GM19438 (cell line): ENCODE results near the gene KIAA1755.
A peak's percentile ranks its signal among the peaks of the same experiment; 100 is the strongest.

Experiments
- ATAC-seq: cut with Tn5 transposase; IDR thresholded peaks from one replicate; pipeline ENCODE4 v1.9.1; 2021; ENCODE audit warnings: low read depth; ENCODE audit not compliant: unreplicated experiment

KIAA1755 gene

DNA sequence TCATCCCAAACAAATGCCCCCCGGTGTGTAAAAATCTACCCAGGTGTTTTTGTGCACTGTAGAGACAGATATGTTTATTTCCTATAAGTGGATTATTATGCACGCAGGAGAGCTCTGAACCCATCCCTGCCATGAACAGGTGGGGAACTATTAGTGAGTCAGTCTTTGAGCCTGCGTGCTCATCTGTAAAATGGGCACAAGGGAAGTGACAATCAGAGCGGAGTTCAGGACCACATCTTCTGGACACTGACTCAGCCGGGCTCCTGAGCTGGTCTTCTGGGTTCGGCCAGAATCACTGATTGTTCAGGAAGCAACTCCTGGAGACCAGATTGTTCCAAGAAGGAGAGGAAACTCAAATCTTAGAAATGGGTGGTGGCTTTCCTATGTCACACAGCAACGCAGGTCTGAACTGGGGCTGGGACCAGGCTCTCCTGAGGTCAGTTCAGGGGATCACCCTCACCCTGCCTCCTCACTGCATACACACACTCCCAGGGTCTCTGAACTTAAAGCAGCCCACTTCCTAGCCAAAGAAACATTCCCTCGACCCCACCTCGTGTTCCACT, 68.1 kb downstream of the KIAA1755 start:
- ATAC-seq, result no peak

DNA sequence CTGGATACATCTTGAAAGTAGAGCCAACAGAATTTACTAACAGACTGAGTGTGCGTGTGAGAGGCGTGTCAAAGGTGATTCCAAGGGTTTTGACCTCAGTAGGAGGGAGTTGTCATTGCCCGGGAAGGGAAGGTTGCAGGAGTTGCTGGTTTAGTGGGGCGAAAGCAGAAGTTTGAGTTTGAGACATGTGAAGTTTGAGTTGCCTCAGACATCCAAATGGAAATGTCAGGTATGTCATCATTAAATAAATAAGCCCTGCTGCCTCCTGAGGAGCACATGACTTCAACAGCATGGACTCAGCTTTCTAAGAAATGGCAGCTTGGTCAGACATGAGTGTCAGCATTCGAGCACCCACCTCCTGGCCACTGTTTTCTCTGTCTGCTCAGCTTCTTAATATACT, 68.9 kb downstream of the KIAA1755 start:
- ATAC-seq, result no peak

DNA sequence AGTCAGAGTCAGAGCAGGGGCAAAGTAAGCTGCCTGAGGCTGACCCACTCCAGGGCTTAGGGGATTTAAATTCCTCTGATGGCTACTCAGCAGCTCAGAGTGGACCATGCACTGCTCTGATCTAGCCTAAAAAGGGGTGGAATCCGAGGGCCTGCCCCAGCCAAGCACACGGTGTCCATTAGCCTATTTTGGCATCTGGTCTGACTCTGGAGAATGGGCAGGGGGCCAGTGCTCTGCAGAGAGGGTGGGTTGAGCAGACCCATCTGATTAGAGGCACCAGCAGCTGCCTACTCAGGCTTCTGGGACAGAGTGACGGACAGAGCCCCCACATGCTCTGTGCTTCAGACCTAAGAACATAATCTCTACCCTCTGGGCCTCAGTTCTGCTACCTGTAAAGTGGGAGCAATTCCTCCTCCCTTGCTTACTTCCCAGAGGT, 69.6 kb downstream of the KIAA1755 start:
- ATAC-seq, result no peak

DNA sequence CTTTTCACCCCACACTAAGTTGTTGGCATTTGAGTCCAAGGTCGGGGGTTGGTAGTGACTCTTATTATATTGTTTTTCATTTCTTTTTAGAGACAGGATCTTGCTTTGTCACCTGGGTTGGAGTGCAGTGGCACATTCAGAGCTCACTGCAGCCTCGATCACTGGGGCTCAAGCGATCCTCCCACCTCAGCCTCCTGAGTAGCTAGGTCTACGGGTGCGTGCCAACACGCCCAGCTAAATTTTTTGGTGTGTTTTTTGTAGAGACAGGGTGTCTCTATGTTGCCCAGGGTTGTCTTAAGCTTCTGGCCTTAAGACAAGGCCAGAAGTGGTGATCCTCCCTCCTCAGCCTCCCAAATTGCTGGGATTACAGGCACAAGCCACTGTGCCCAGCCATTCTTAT, 70.4 kb downstream of the KIAA1755 start:
- ATAC-seq, result no peak

DNA sequence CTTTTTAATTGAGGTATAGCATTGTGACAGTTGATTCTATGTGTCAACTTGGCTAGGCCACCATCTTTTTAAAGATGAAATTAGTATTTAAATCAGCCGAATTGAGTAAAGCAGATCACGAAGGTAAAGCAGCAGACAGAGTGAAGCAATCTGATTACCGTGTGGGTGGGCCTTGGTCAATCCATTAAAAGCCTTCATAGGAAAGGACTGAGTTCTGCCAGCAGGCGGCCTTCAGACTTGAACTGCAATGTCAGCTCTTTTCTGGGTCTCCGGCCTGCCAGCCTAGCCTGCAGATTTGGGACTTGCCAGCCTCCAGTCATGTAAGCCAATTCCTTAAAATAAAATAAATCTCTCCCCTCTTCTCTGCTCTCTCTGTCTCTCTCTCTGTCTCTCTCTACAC, 73.0 kb downstream of the KIAA1755 start:
- no peak for ATAC-seq

DNA sequence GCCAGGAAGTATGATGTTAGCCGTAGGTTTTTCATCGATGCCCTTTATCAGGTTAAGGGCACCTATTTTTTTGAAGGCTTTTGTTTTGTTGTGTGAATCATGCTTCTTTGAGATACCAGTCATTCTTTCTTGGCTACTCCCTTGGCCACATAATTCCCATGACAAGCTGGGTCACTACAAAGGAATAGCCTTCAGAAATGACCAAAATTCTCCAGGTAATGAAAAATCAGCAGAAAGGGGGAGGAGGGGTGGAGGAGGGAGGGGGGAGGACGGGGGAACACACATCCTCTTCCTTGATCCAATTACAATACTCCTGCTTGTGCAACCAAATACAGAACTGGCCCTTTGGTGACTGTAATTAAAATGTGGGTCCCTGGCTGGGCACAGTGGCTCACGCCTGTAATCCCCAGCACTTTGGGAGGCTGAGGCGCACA, 73.7 kb downstream of the KIAA1755 start:
- ATAC-seq, result no peak

DNA sequence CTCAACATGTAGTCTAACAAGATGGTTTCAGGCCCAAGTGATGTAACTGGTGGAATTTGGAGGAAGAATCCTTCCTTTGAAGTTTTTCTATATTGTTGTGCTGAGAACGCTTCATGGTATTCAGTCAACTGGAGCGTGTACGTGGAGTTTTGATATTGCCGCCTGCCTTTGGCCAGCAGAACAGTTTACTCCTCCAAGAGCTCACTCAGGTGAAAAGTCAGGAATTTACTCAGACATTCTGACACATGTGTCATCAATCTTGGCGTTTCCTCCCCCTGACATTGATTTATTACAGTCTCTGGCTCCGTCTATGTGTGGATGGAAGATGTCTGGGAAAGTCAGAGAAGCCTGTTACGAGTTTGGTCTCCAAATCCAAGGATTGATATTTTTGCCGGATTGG, 76.4 kb downstream of the KIAA1755 start:
- ATAC-seq, result no peak

DNA sequence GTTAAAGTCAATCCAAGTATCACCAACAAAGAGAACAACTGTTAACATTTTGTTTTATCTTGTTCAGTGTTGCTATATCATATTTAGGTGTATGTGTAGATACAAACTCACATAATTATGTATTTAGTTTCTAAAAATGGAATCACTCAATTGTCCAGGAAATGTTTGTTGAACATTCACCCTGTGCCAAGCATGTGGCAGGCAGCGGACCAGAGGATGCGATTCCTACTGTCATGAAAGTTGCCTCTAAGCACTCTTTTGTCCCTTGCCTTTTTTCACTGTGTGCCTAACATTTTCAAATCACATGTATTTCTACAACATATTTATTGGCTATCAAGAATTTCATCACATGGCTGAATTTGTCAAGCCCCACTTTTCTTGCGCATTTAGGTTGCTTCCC, 78.6 kb downstream of the KIAA1755 start:
- ATAC-seq, result no peak

DNA sequence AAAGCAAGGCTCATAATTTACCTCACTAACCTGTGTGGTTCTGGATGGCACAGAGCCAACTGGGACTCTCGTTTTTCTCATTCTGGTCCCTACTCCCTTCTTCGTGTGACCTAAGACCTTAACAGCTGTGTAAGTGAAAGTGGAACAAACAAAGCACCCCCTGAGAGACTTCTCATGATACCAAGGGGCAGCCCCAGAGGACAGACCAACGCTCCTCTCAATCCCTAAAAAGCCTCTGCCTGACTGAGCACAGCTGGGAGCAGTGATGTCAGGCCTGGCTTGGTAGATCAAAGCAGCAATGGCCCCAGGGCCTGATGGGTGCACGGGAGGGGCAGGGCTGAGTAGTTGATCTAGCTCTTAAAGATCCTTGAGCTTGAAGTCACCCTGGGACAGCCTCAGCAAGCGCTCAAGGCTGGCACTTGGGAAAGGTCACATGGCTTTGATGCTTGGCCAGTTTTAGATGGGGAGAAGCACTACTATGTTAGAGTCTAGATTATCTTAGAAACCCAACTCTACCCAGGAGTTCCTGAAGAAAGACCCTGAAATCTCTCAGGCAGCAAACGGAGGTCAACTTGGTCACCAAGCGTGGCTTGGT, 79.2 kb downstream of the KIAA1755 start:
- ATAC-seq, result peak; percentile 62

DNA sequence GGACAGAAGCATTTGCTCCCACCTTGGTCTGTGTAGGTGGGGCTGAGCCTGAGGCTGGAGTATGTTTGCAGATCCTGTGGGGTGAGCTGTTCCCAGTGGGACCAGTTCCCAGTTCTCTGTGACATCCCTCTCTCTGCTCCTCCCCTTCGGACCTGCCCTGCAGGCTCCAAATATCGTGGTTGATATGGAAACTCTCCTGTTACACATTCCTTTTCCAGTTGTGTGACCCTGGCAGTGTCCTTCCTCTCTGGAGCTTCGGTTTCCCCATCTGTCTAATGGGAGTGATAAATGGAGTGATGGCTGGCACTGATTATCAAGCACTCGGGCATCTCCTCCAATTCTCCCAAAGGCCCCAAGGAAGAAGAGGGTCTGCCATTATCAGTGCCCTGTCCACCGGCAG, 79.8 kb downstream of the KIAA1755 start:
- ATAC-seq, result no peak

DNA sequence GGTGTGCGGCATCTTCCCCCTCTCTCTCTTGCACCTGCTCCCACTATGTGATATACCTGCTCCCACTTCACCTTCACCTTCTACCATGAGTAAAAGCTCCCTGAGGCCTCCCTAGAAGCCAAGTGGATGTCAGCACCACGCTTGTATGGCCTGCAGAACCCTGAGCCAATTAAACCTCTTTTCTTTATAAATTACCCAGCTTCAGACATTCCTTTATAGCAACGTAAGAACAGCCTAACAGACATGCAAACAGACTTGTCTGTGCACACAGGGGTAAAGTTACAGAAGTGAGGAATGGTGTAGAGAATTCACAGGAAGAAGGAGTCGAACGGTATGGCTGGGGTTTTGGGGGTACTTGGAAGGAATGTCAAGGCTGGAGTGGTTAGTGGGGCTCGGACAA, 80.7 kb downstream of the KIAA1755 start:
- no peak for ATAC-seq

DNA sequence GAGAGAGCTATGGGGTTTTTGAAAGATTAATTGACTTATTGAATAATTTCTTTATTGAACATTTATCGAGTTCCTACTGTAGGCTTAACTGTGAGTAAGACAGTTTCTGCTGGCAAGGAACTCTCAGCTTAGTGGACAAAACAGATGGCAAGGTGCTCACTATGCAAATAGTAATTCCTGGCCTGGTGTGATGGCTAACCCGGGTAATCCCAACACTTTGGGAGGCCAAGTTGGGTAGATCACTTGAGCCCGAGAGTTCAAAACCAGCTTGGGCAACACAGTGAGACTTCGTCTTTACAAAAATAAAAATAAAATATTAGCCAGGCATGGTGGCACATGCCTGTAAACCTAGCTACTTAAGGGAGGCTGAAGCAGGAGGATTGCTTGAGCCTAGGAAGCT, 82.0 kb downstream of the KIAA1755 start:
- ATAC-seq, result no peak

DNA sequence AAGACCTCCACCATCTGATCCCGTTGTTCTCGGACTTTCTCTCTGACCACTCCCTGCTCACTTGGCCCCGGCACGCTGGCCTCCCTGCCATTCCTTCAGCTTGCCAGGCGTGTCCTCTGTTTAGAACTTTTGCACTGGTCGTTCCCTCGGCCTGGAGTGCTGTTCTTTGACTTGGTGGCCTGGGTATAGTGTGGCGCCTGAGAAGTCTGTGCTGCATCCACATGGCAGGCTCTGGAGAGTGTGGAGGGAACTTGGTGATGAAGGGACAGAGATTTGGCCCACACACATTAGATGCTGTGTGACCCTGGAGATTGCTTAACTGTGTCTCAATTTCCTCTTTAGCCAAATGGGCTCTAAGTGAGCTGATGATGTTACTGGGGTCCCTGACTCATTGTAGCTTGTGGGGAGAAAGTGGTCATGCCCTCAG, 82.5 kb downstream of the KIAA1755 start:
- ATAC-seq, result no peak

DNA sequence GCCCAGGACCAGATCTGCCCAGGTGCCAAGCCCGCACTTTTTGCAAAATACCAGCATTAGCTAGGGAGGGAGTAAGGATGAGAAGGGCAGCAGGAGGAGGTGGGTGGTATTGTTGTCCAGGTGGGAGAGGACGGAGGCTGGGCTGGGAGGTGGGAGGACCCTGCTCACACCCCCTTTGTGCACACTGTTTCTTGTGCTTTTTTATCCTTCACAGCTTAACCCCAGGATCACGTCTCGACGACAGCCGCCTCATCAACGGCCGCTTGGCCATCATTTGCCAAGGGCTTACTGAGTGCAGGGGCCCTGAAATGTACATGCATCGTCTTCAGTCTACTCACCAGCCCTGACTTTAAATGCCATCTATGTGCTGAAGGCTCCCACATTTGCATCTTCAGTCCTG, 83.3 kb downstream of the KIAA1755 start:
- no peak for ATAC-seq

DNA sequence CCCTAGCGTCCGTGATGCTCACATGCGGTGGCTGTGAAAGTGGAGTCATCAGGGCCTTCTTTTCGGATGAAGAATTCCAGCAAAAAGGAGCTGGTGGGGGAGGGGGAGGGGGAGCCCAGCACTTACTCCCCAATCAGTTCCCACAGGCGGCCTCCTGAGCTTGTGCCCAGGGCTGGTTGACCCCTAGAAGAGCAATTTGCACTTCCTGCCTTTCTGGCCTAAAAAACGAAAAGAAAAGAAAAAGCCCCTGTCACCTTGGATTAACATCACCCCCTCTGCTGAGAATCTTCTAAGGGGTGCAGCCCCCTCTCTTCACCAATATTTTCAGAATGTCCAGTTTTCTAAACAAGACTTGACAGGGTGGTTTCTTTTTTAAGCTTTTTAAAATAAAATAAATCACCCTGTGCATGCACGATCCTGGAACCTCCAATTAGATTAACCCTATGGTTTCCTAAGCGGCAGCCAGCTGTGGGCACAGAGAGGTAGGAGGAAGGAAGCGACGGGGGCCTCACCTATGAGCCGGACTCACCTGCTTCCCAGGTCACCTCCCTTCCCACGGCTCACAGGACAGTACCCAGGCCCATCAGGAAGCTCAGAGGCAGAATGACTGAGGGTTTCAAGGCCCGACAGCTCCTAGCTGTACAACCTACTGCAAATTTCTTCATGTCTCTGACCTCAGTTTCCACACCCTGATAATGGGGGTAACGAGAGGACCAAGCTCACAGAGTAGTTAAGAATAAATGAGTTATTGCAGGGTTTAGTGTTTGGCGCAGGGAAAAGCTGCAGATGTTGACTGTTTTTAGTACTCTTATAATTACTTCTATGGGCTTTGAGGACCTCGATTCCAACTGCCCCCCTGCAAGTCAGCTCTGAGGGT, 85.0 kb downstream of the KIAA1755 start:
- no peak for ATAC-seq

DNA sequence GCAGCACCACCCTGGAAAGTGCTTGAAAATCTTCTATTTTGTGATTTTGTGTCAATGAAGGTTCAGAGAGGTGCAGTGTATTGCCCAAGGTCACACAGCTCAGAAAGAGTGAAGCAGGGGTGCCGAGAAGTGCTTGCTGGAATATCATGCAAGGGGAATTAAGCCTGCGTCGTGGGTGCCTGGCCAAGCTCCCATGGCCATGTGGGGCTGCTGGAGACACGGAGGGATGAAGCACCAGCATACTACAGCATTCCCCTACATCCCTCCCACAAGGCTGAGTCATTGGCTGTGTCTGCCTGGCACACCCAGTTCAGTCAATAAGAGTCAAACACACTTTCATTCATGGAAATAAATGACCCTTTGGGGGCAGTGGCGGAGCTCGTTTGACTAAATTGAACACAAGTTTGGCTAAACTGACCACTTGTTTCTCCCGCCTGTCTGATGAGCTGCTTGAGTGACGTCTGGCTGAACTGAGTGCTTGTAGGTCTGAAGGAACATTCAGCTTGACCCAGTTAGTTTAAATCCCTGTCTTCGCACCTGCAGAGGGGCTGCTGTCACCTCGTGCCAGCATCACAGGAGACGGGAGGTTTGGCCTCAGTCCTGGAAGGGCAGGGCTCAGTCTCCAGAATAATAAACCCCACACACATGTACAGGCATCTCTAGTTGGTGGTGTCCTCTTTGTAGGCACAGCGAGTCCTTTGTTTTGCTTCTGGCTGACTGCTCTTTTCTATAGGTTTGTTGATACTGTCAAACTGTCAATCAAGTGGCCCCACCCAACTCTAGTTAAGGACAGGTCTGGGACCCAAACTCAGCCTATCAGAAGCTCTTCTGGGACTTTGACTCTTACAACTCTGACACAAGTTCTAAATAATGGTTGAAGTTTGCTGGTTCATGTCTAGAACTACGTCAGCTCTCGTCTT, 87.0 kb downstream of the KIAA1755 start:
- ATAC-seq, result no peak

DNA sequence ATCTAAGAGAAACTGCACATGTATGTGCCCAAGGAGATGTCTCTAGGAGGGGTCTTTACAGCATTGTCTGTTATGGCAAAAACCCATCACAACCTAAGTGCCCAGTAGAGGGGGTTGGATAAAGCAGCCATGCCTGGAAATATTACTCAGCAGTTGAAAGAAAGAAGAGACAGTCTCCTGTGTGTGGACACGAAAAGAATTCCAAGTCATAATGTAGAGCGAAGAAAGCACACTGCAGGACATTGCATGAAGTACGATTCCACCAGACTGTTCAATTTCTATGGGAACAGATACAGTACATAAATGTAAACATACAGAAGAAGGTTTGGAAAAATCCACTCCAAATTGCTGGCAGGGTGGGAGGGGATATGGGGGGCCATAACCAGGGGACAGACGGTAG, 88.1 kb downstream of the KIAA1755 start:
- ATAC-seq, result no peak

DNA sequence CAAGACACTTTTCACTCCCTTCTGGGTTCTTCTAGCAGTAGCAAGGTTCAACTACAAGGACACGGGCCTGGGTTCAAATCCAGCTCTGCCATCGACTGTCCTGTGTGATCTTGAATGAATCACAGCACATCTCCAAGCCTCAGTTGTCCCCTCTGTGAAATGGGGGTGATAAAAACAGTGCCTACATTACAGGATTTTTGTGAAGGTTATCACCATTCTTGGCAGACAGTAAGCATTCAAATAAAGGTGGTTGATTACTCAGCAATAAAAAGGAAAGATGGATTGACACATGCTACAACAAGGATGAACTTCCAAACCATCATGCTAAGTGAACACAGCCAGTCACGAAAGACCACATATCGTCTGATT, 88.9 kb downstream of the KIAA1755 start:
- no peak for ATAC-seq

DNA sequence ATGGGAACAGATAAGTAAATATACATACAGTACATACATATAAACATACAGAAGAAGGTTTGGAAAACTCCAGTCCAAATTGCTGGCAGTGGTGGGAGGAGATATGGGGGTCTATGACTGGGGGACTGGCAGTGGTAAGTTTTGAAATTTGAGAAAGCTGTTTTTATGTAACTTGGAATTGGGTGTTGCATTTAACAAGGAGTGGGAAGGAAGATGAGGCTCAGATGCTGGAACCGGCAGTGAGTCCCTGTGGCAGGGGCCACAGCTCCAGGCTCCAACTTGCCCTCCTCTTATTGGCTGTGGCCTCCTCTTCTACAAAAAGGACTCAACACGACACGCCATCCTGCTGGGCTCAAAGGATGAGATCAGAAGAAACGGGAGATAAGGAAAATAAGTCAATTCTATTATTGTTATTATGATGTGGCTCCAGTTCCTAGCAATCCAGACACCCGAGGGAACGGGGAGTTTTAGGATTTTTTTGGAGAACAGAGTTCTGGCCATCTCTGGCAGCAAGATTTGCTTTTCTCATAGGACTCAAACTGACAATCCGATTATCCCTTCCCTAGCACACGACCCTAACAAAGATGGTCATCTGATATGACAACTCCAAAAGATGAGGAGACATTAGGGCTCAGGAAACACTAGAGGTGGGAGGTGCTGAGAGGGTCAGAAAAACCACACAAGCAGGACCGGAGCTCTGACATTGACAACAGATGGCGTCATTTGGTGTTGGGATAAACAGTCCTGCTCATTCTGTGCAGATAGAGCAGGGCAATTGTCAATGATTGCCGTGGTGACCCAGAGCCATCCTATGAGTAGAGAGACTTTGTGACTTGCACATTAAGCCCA, 89.5 kb downstream of the KIAA1755 start:
- ATAC-seq, result no peak
